Osteoblast (primary cell): Measurements from ENCODE around the gene PSMD2. TPM values are rescaled to one million over a fixed set of nuclear protein-coding genes. Genes with fewer than 3 reads are reported as not detected.

Experiments used
- DNase-seq: peaks from one replicate; pipeline ENCODE4 v3.0.0; 2011; ENCODE audit warnings: low spot score, mixed read lengths; ENCODE audit not compliant: insufficient read length; ENCODE audit errors: missing footprints
- H2AFZ ChIP-seq: 2 replicates; pipeline ENCODE4 v1.6.0; 2011; ENCODE audit warnings: mild to moderate bottlenecking, low read length
- H3K27ac ChIP-seq: 2 replicates; pipeline ENCODE4 v1.5.1; 2011; ENCODE audit warnings: mild to moderate bottlenecking, low read depth, low read length, moderate library complexity
- H3K27me3 ChIP-seq: 2 replicates; pipeline ENCODE4 v1.6.0; 2012; ENCODE audit warnings: mild to moderate bottlenecking, control low read depth, inconsistent platforms, low read length, moderate library complexity; ENCODE audit not compliant: insufficient read depth
- H3K36me3 ChIP-seq: 2 replicates; pipeline ENCODE4 v1.5.1; 2011; ENCODE audit warnings: mild to moderate bottlenecking, low read length, control low read depth, moderate library complexity; ENCODE audit not compliant: insufficient read depth
- H3K4me1 ChIP-seq: 2 replicates; pipeline ENCODE4 v1.5.1; 2011; ENCODE audit warnings: mild to moderate bottlenecking, low read length, control low read depth, moderate library complexity; ENCODE audit not compliant: insufficient read depth
- H3K4me2 ChIP-seq: 2 replicates; pipeline ENCODE4 v1.6.0; 2011; ENCODE audit warnings: mild to moderate bottlenecking, low read length; ENCODE audit not compliant: insufficient read depth
- H3K4me3 ChIP-seq: fragments of 200-600 bp; sonication (generic); 3 replicates; pipeline ENCODE4 v1.5.1; 2012; ENCODE audit warnings: mild to moderate bottlenecking, low read length, inconsistent platforms; ENCODE audit not compliant: insufficient read depth
- H3K79me2 ChIP-seq: 2 replicates; pipeline ENCODE4 v1.6.0; 2012; ENCODE audit warnings: mild to moderate bottlenecking, low read length, control low read depth, inconsistent platforms; ENCODE audit not compliant: insufficient read depth
- H3K9me3 ChIP-seq: 2 replicates; pipeline ENCODE4 v1.5.1; 2011; ENCODE audit warnings: low read depth, low read length, control low read depth
- H4K20me1 ChIP-seq: 2 replicates; pipeline ENCODE4 v1.6.0; 2012; ENCODE audit warnings: mild to moderate bottlenecking, low read length, control low read depth; ENCODE audit not compliant: insufficient read depth
- total RNA-seq: library from RNA; depleted of rRNA; stranded (reverse); fragments of >200 nt; gene quantifications from 2 replicates; pipeline ENCODE4 v1.2.3, GENCODE V29; 2012
- TF ChIP-seq, protein P1 (sequence below): IDR thresholded peaks from 2 replicates; pipeline ENCODE4 v1.5.1; 2011; ENCODE audit warnings: mild to moderate bottlenecking, low read depth, low read length, moderate library complexity; ENCODE audit errors: extremely low read depth

PSMD2 gene
- total RNA-seq, 1 donor = 301 TPM

DNA sequence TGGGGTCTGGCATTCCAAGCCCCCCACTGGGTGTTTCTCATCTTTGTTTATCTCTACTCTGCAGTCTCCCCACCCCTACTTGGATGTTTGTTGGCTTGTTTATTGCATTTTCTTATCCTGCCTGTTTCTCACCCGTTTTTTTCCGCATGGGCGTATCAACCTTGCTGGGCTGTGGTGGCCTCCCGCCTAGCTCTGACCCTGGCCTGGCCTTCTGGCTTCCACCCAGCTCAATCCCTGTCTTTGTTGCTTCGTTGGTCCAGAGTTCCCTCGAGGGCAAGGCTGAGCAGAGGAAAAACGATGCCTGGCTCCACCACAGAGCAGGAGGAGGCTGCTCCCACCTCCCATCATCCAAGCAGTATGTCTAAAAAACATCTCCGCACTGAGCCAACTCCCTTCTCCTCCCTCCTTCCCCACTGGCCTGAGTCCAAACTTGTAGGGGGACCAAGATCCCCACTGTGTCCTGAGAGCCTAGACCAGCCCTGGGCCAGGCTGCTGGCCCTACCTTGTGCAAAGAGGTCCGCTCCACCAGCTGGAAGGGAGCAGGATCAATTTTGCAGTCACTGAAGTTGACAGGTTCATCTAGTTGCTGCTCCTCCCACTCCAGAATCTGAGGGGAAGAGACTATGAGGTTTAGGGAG is 52.6 kb downstream of the PSMD2 start:
- peaks cover 8% of the 10 kb centered on the region for H3K4me1 ChIP-seq

DNA sequence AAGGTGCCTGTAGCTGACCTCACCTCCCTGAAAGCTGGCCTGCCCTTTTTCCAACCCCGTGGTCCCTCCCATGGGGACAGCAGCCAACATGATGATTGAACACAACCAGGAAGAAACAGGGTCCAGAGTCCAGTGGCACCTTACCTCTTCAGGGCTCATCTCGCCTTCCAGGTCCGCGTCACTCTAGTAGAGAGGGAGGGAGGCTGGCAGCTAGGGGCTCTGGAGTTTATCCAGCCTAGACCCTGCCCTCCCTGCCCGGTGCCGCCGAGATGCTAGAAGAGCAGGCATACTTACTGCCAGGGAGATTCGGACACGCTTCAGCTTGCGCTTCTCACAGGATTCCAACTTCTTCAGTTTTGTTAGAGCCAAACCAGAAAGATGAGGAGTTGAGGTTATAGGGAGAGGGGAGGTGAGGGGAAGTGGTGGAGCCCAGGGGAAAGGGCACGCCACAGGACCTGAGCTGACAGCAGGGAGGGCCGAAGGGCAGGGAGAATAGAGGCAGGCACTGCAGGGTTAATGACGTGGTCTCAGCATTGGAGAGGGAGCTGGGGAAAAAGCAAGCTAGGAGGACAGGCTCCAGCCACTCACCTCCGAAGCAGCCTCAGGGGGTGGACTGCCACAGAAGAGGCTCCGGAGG is 53.2 kb downstream of the PSMD2 start:
- H3K4me2 ChIP-seq = no peak overlapping the region
- H3K4me3 ChIP-seq = no peak overlapping the region
- no peak overlapping the region for H3K27ac ChIP-seq
- H4K20me1 ChIP-seq = peaks cover 8% of the 10 kb centered on the region
- no peak overlapping the region for H2AFZ ChIP-seq
- no peaks in the 10 kb centered on the region for H3K27me3 ChIP-seq
- DNase-seq = peak; percentile 23
- H3K79me2 ChIP-seq = no peaks in the 10 kb centered on the region
- H3K9me3 ChIP-seq = no peaks in the 10 kb centered on the region
- H3K36me3 ChIP-seq = peaks cover 3% of the 10 kb centered on the region
- peaks cover 8% of the 10 kb centered on the region for H3K4me1 ChIP-seq
- TF ChIP-seq, protein P1, sequence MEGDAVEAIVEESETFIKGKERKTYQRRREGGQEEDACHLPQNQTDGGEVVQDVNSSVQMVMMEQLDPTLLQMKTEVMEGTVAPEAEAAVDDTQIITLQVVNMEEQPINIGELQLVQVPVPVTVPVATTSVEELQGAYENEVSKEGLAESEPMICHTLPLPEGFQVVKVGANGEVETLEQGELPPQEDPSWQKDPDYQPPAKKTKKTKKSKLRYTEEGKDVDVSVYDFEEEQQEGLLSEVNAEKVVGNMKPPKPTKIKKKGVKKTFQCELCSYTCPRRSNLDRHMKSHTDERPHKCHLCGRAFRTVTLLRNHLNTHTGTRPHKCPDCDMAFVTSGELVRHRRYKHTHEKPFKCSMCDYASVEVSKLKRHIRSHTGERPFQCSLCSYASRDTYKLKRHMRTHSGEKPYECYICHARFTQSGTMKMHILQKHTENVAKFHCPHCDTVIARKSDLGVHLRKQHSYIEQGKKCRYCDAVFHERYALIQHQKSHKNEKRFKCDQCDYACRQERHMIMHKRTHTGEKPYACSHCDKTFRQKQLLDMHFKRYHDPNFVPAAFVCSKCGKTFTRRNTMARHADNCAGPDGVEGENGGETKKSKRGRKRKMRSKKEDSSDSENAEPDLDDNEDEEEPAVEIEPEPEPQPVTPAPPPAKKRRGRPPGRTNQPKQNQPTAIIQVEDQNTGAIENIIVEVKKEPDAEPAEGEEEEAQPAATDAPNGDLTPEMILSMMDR = no peak

More for the DNA sequence above, 52.6 kb downstream of the PSMD2 start:
- Histone ChIP-seq H2AFZ (no peak overlapping the region), H3K27me3 (no peaks in the 10 kb centered on the region), H3K36me3 (peaks cover 3% of the 10 kb centered on the region), H3K4me2 (no peak overlapping the region), H4K20me1 (peaks cover 8% of the 10 kb centered on the region), H3K4me3 (no peak overlapping the region), H3K79me2 (no peaks in the 10 kb centered on the region), H3K9me3 (no peaks in the 10 kb centered on the region), H3K27ac (no peak overlapping the region)
- peak; percentile 29 for DNase-seq
- TF ChIP-seq, protein P1 = no peak

DNA sequence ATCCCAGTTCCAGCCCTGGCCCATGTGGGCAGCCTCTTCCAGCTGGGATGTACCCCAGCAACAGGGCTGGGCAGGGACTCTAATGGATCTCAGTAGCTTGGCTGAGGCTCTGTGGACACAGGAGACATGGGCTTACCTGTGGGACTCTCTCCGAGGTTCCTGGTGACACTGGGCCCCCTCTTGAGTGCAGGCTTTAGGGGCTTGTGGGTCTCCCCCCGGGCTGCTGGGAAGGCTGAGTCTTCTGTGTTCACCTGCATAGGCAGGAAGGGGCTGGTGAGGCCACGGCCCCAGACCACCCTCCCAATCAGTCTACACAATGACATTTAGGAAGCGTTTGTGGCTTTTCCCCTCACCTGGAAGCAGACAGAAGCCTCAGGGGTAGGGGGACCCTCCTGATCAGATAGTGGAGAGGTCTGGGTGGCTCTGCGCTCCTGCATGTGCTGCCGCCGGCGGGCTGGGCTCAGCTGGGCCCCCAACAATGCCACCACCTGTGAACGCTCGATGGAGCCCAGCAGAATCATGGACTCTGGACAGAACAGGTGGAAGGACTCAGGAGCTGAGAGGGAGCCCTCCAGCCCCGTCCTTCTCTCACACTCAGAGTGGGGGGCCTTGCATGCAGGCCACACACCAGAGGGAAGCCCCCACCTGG is 54.0 kb downstream of the PSMD2 start:
- H3K27me3 ChIP-seq = no peaks in the 10 kb centered on the region
- peaks cover 3% of the 10 kb centered on the region for H3K36me3 ChIP-seq
- no peak overlapping the region for H3K4me2 ChIP-seq
- no peak overlapping the region for H3K27ac ChIP-seq
- no peaks in the 10 kb centered on the region for H3K9me3 ChIP-seq
- H3K79me2 ChIP-seq = no peaks in the 10 kb centered on the region
- peaks cover 8% of the 10 kb centered on the region for H4K20me1 ChIP-seq
- no peak overlapping the region for H3K4me3 ChIP-seq
- H2AFZ ChIP-seq = no peak overlapping the region
- TF ChIP-seq, protein P1 = no peak
- peaks cover 8% of the 10 kb centered on the region for H3K4me1 ChIP-seq
- peak; percentile 62 for DNase-seq

DNA sequence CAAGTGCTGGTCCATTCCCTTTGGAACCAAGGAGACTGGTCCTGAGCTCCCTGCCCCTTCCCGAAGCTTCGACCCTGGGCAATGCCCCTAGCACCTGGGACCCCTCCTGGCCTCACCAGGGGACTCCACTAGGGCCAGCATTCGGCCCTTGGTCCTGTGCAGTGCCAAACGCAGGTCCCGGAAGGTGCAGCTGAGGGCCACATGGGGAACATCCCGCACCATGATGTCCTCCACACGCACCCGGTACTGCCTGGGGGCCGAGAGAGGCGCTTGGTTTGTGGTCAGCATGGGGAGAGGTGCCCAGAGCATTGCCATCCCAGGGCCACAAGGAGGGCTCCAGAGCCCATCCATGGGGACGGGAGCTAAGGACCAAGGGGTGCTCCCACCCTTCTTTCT is 54.5 kb downstream of the PSMD2 start:
- TF ChIP-seq, protein P1 = no peak
- no peak overlapping the region for H3K4me3 ChIP-seq
- no peaks in the 10 kb centered on the region for H3K27me3 ChIP-seq
- no peak overlapping the region for H3K27ac ChIP-seq
- peaks cover 3% of the 10 kb centered on the region for H3K36me3 ChIP-seq
- no peaks in the 10 kb centered on the region for H3K9me3 ChIP-seq
- H3K4me2 ChIP-seq = no peak overlapping the region
- peaks cover 8% of the 10 kb centered on the region for H4K20me1 ChIP-seq
- H2AFZ ChIP-seq = no peak overlapping the region
- peaks cover 8% of the 10 kb centered on the region for H3K4me1 ChIP-seq
- DNase-seq = peak; percentile 3
- H3K79me2 ChIP-seq = no peaks in the 10 kb centered on the region
